Measurements from ENCODE around the gene F5. TPM values are rescaled to one million over a fixed set of nuclear protein-coding genes. Genes with fewer than 3 reads are reported as not detected.

Gene F5
- total and polyA plus RNA-seq, 10 of the 15 experiments (the other 5 are each of a cell fraction or from before 2014, with no cell fraction given), result under 0.01 to 3.8 (median 0.40) TPM

DNA sequence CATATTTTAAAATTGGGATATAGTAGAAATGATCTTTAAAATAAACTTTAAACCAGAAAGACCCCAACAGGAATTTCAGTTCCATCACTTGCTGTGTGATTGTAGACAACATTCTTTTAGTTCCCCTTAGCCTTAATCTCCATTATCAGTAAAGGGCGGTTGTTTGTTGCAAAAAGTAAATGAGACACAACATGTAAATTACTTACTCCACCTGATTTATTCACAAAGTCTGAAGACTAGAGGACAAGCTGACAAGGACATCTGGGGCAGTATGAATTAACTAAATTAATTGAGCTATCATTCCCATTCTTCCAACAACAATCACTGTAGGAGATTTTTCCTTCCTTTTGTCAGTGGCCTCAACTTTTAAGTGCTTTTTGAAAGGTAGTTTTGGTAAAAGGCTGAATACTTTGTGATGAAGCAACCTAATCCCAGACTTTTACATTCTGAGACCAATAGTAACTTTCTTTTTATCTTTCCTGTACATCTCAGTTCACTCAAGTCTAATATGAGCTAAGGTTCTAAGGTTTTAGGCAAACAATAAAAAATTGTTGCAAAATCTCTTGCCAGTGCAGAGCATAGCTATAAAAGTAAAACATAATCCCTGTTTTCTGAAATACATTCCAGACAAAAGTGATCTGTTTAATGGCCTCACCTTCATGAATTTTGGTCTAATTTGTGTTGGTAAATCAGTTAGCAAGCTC lies 106.8 kb downstream of the F5 start (continued):
- TF ChIP-seq, protein P1, sequence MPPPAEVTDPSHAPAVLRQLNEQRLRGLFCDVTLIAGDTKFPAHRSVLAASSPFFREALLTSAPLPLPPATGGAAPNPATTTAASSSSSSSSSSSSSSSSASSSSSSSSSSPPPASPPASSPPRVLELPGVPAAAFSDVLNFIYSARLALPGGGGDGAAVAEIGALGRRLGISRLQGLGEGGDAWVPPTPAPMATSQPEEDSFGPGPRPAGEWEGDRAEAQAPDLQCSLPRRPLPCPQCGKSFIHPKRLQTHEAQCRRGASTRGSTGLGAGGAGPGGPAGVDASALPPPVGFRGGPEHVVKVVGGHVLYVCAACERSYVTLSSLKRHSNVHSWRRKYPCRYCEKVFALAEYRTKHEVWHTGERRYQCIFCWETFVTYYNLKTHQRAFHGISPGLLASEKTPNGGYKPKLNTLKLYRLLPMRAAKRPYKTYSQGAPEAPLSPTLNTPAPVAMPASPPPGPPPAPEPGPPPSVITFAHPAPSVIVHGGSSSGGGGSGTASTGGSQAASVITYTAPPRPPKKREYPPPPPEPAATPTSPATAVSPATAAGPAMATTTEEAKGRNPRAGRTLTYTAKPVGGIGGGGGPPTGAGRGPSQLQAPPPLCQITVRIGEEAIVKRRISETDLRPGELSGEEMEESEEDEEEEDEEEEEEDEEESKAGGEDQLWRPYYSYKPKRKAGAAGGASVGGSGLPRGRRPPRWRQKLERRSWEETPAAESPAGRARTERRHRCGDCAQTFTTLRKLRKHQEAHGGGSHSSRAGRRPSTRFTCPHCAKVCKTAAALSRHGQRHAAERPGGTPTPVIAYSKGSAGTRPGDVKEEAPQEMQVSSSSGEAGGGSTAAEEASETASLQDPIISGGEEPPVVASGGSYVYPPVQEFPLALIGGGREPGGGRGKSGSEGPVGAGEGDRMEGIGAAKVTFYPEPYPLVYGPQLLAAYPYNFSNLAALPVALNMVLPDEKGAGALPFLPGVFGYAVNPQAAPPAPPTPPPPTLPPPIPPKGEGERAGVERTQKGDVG (CRISPR knock-in tag; IDR thresholded peaks at IDR 0.05), result no peak
- TF ChIP-seq JUND (IDR thresholded peaks at IDR 0.05; ENCODE audit: low read depth, low read length), result no peak
- TF ChIP-seq TAF1 (IDR thresholded peaks at IDR 0.05; ENCODE audit: borderline replicate concordance, low read depth, low read length), result no peak
- no peak for TF ChIP-seq JUNB (IDR thresholded peaks at IDR 0.05)
- TF ChIP-seq, protein P2, sequence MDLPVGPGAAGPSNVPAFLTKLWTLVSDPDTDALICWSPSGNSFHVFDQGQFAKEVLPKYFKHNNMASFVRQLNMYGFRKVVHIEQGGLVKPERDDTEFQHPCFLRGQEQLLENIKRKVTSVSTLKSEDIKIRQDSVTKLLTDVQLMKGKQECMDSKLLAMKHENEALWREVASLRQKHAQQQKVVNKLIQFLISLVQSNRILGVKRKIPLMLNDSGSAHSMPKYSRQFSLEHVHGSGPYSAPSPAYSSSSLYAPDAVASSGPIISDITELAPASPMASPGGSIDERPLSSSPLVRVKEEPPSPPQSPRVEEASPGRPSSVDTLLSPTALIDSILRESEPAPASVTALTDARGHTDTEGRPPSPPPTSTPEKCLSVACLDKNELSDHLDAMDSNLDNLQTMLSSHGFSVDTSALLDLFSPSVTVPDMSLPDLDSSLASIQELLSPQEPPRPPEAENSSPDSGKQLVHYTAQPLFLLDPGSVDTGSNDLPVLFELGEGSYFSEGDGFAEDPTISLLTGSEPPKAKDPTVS (IDR thresholded peaks at IDR 0.05; ENCODE audit: low read depth, low read length), result no peak
- TF ChIP-seq, protein P3, sequence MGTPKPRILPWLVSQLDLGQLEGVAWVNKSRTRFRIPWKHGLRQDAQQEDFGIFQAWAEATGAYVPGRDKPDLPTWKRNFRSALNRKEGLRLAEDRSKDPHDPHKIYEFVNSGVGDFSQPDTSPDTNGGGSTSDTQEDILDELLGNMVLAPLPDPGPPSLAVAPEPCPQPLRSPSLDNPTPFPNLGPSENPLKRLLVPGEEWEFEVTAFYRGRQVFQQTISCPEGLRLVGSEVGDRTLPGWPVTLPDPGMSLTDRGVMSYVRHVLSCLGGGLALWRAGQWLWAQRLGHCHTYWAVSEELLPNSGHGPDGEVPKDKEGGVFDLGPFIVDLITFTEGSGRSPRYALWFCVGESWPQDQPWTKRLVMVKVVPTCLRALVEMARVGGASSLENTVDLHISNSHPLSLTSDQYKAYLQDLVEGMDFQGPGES (IDR thresholded peaks at IDR 0.05), result no peak
- no peak for TF ChIP-seq EP300 (IDR thresholded peaks at IDR 0.05; ENCODE audit: borderline replicate concordance in 1 of 2, control insufficient read depth in 1 of 2, low read depth in 2 of 2, low read length in 2 of 2)
- TF ChIP-seq ZNF274 (IDR thresholded peaks at IDR 0.05; ENCODE audit: insufficient read depth, insufficient read length), result no peak

Measured in GM12878 (cell line).